ENCODE measurements around the gene AMBRA1. TPM values are rescaled to one million over a fixed set of nuclear protein-coding genes. Genes with fewer than 3 reads are reported as not detected.

AMBRA1 gene
- polyA plus RNA-seq, 1 experiment, result 12.8 TPM

GRCh38 chr11:46480166-46480726 lies 113.6 kb downstream of the AMBRA1 start:
- no peak for DNase-seq (ENCODE audit: low read depth)
- CTCF ChIA-PET, result interaction anchor here (0.7 kb wide), 1 partner anchor 10 kb away, joined by 3 read pairs; no protein-coding TSS in a partner anchor
- Histone ChIP-seq H3K27me3 (ENCODE audit: control insufficient read depth, insufficient read depth, low read length) (no peaks in the 10 kb centered on the region), H3K36me3 (ENCODE audit: control insufficient read depth, insufficient read depth, low read length) (no peaks in the 10 kb centered on the region), H3K4me3 (ENCODE audit: low read depth, low read length) (no peak overlapping the region)
- POLR2A ChIA-PET, result no interaction called here
- TF ChIP-seq CTCF (IDR thresholded peaks at IDR 0.05; ENCODE audit: insufficient read depth, low read depth, low read length), result no peak

GRCh38 chr11:46479601-46480000 lies 114.2 kb downstream of the AMBRA1 start:
- CTCF ChIA-PET, result interaction anchor here (0.6 to 2.2 kb wide), 3 partner anchors 9 to 11 kb away, joined by 3 to 15 read pairs (median 4); no protein-coding TSS in a partner anchor
- TF ChIP-seq CTCF (IDR thresholded peaks at IDR 0.05; ENCODE audit: insufficient read depth, low read depth, low read length), result no peak
- DNase-seq (ENCODE audit: low read depth), result no peak
- Histone ChIP-seq H3K36me3 (ENCODE audit: control insufficient read depth, insufficient read depth, low read length) (no peaks in the 10 kb centered on the region), H3K4me3 (ENCODE audit: low read depth, low read length) (no peak overlapping the region), H3K27me3 (ENCODE audit: control insufficient read depth, insufficient read depth, low read length) (no peaks in the 10 kb centered on the region)
- POLR2A ChIA-PET, result no interaction called here

- ChIA-PET POLR2A (no interaction called here), CTCF (interaction anchor here (1.1 to 2.2 kb wide), 2 partner anchors 12 to 34 kb away, joined by 3 to 15 read pairs; no protein-coding TSS in a partner anchor)
- DNase-seq (ENCODE audit: low read depth), result no peak
- TF ChIP-seq CTCF (IDR thresholded peaks at IDR 0.05; ENCODE audit: insufficient read depth, low read depth, low read length), result no peak
- Histone ChIP-seq H3K27me3 (ENCODE audit: control insufficient read depth, insufficient read depth, low read length) (no peaks in the 10 kb centered on the region), H3K4me3 (ENCODE audit: low read depth, low read length) (no peak overlapping the region), H3K36me3 (ENCODE audit: control insufficient read depth, insufficient read depth, low read length) (no peaks in the 10 kb centered on the region)
Measured at GRCh38 chr11:46478196-46478595, 115.6 kb downstream of the AMBRA1 start.

GRCh38 chr11:46477136-46477535 lies 116.7 kb downstream of the AMBRA1 start:
- no peak for TF ChIP-seq CTCF (IDR thresholded peaks at IDR 0.05; ENCODE audit: insufficient read depth, low read depth, low read length)
- H3K4me3 ChIP-seq (ENCODE audit: low read depth, low read length), result no peak overlapping the region
- POLR2A ChIA-PET, result no interaction called here
- no peak for DNase-seq (ENCODE audit: low read depth)
- CTCF ChIA-PET, result interaction anchor here (0.6 to 2.0 kb wide), 2 partner anchors 11 to 13 kb away, joined by 4 to 9 read pairs; no protein-coding TSS in a partner anchor
- H3K36me3 ChIP-seq (ENCODE audit: control insufficient read depth, insufficient read depth, low read length), result no peaks in the 10 kb centered on the region
- no peaks in the 10 kb centered on the region for H3K27me3 ChIP-seq (ENCODE audit: control insufficient read depth, insufficient read depth, low read length)

- no peaks in the 10 kb centered on the region for H3K27me3 ChIP-seq (ENCODE audit: control insufficient read depth, insufficient read depth, low read length)
- DNase-seq (ENCODE audit: low read depth), result no peak
- H3K4me3 ChIP-seq (ENCODE audit: low read depth, low read length), result no peak overlapping the region
- H3K36me3 ChIP-seq (ENCODE audit: control insufficient read depth, insufficient read depth, low read length), result no peaks in the 10 kb centered on the region
- ChIA-PET CTCF (interaction anchor here (0.6 to 2.0 kb wide), 2 partner anchors 14 to 521 kb away, joined by 3 to 9 read pairs; no protein-coding TSS in a partner anchor), POLR2A (no interaction called here)
- TF ChIP-seq CTCF (IDR thresholded peaks at IDR 0.05; ENCODE audit: insufficient read depth, low read depth, low read length), result no peak
Measured at GRCh38 chr11:46475926-46476545, 117.8 kb downstream of the AMBRA1 start.

Measured in BJ (cell line).